ENCODE data around the gene C10orf71.

GRCh38 chr10:49365675-49366415, 66.9 kb downstream of the C10orf71 start:
- TF ChIP-seq CTCF (IDR thresholded peaks at IDR 0.05; ENCODE audit: low read length) = no peak
- no peak for TF ChIP-seq EZH2 (IDR thresholded peaks at IDR 0.05; ENCODE audit: borderline replicate concordance, low read length)

Measured in OCI-LY1 (cell line).